CD4-positive, alpha-beta memory T cell (primary cell): ENCODE measurements around the gene POLR2E. TPM values are rescaled to one million over a fixed set of nuclear protein-coding genes. Genes with fewer than 3 reads are reported as not detected.

Experiments used
- CTCF ChIA-PET: fragments of 350-600 bp; sonication (Branson Sonifier 250); formaldehyde crosslinking; loops from one replicate; lab custom pipeline; 2021; ENCODE audit warnings: inconsistent platforms; ENCODE audit not compliant: partially characterized antibody; lab: Charles Lee
- POLR2A ChIA-PET: fragments of 350-600 bp; sonication (Branson Sonifier 250); formaldehyde crosslinking; loops from one replicate; lab custom pipeline; 2021; ENCODE audit not compliant: partially characterized antibody; lab: Charles Lee
- DNase-seq, 5 donors: peaks; one replicate each; pipeline versions ENCODE4 v3.0.0 to v3.0.0-alpha.2; 2020 to 2022; ENCODE audit warnings: mixed read lengths in 1 of 5
- H3K27ac ChIP-seq: one replicate; pipeline ENCODE4 v1.7.0; 2013; ENCODE audit warnings: low read depth, low read length
- H3K27me3 ChIP-seq: 2 replicates; pipeline ENCODE4 v1.7.0; 2013; ENCODE audit warnings: mild to moderate bottlenecking, low read length, moderate library complexity; ENCODE audit not compliant: insufficient read depth
- H3K36me3 ChIP-seq: 2 replicates; pipeline ENCODE4 v1.7.0; 2013; ENCODE audit warnings: mild to moderate bottlenecking, low read length, moderate library complexity; ENCODE audit not compliant: insufficient read depth
- H3K4me1 ChIP-seq: 2 replicates; pipeline ENCODE4 v1.7.0; 2013; ENCODE audit warnings: mild to moderate bottlenecking, low read length, moderate library complexity; ENCODE audit not compliant: insufficient read depth
- H3K4me3 ChIP-seq, 2 donors: one replicate each; pipeline ENCODE4 v1.7.0; 2013; ENCODE audit warnings: low read length in 2 of 2, mild to moderate bottlenecking in 1 of 2
- H3K9me3 ChIP-seq, 2 donors: one replicate each; pipeline ENCODE4 v1.7.0; 2013; ENCODE audit warnings: low read length in 2 of 2, control low read depth in 1 of 2; ENCODE audit not compliant: control insufficient read depth in 1 of 2
- H3K27ac Mint-ChIP-seq, 7 donors: one replicate each; pipeline ENCODE4 v1.8.0; 2020 to 2021; ENCODE audit warnings: mixed read lengths in 7 of 7, mild to moderate bottlenecking in 6 of 7, inconsistent platforms in 3 of 7, moderate library complexity in 3 of 7
- H3K27me3 Mint-ChIP-seq, 2 donors: one replicate each; pipeline ENCODE4 v1.8.0; 2020 to 2021; ENCODE audit warnings: mixed read lengths in 2 of 2
- H3K36me3 Mint-ChIP-seq, 2 donors: one replicate each; pipeline ENCODE4 v1.8.0; 2020 to 2021; ENCODE audit warnings: mixed read lengths in 2 of 2, inconsistent platforms in 1 of 2, mild to moderate bottlenecking in 1 of 2
- H3K4me1 Mint-ChIP-seq, 4 donors: one replicate each; pipeline ENCODE4 v1.8.0; 2020 to 2021; ENCODE audit warnings: mixed read lengths in 4 of 4, mild to moderate bottlenecking in 1 of 4
- H3K4me3 Mint-ChIP-seq, 8 donors: one replicate each; pipeline ENCODE4 v1.8.0; 2020 to 2021; ENCODE audit warnings: mixed read lengths in 8 of 8, mild to moderate bottlenecking in 7 of 8, moderate library complexity in 6 of 8, inconsistent platforms in 3 of 8
- H3K9me3 Mint-ChIP-seq, 8 donors: one replicate each; pipeline ENCODE4 v1.8.0; 2020 to 2021; ENCODE audit warnings: mixed read lengths in 8 of 8, mild to moderate bottlenecking in 5 of 8, inconsistent platforms in 3 of 8, moderate library complexity in 1 of 8
- intact Hi-C: fragments of 100-400 bp; cut with micrococcal nuclease; formaldehyde crosslinking; loops from one replicate; pipeline ENCODE4 v1.15.1; 2023
- polyA plus RNA-seq, 2 donors: library from polyadenylated mRNA; unstranded; fragments of 300-500 nt; fragmentation: Illumina TruSeq; gene quantifications; one replicate each; pipeline ENCODE4 v1.2.3, GENCODE V29; 2021
- total RNA-seq, 2 experiments: library from RNA; stranded (reverse); gene quantifications; one replicate each; pipeline ENCODE4 v1.2.3, GENCODE V29; 2021

The POLR2E gene
- total and polyA plus RNA-seq, 4 experiments from 2014 or later: 76.0 to 197 (median 124) TPM

- intact Hi-C loops: no loop called here
- H3K27me3 ChIP-seq: no peaks in the 10 kb centered on the region
- H3K27ac Mint-ChIP-seq: peak overlapping the region in 3 of 7 donors; percentile 37 to 66 (median 64)
- no peak for DNase-seq
- H3K4me3 ChIP-seq: no peak overlapping the region
- no peaks in the 10 kb centered on the region for H3K9me3 ChIP-seq
- H3K9me3 Mint-ChIP-seq: no peaks in the 10 kb centered on the region
- H3K36me3 ChIP-seq: peaks cover 75% of the 10 kb centered on the region
- no peaks in the 10 kb centered on the region for H3K4me1 Mint-ChIP-seq
- H3K4me3 Mint-ChIP-seq: no peak overlapping the region
- POLR2A ChIA-PET: interaction anchor here (1.0 to 1.1 kb wide), 2 partner anchors 17 to 29 kb away, joined by 3 read pairs; no protein-coding TSS in a partner anchor
- no peak overlapping the region for H3K27ac ChIP-seq
- peaks cover 21 to 38% of the 10 kb centered on the region in 2 donors for H3K36me3 Mint-ChIP-seq
- CTCF ChIA-PET: interaction anchor here (1.2 kb wide), 1 partner anchor 9 kb away, joined by 4 read pairs; no protein-coding TSS in a partner anchor
- no peaks in the 10 kb centered on the region for H3K4me1 ChIP-seq
- no peaks in the 10 kb centered on the region for H3K27me3 Mint-ChIP-seq
Observed at GRCh38 chr19:1122021-1122971, 27.1 kb upstream of the POLR2E start.

DNA sequence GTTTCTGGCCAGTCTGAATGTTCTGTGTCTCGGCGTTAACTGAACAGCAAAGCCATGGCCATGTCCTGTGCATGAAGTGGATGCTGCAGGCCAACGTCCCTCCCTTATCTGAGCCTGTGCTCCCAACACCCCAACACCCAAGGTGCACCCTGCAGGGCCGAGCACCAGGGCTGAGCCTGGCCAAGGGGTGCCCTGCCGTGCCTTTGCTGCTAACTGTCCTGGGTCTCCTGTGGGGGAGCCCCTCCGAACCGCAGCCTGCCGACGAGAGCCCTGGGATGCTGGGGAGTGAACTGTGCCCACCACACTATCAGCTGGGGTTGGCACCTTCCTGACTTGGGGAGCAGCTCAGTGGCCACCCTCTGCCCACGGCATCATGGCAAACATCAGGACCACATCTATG lies 26.2 kb upstream of the POLR2E start:
- POLR2A ChIA-PET: no interaction called here
- no peak for DNase-seq
- Mint-ChIP-seq H3K9me3 (no peaks in the 10 kb centered on the region), H3K27ac (no peak overlapping the region), H3K4me1 (no peaks in the 10 kb centered on the region), H3K36me3 (peaks cover 21 to 32% of the 10 kb centered on the region in 2 donors), H3K4me3 (no peak overlapping the region), H3K27me3 (no peaks in the 10 kb centered on the region)
- intact Hi-C loops: no loop called here
- H3K4me1 ChIP-seq: no peaks in the 10 kb centered on the region
- no peaks in the 10 kb centered on the region for H3K9me3 ChIP-seq
- H3K4me3 ChIP-seq: no peak overlapping the region
- no peaks in the 10 kb centered on the region for H3K27me3 ChIP-seq
- peaks cover 76% of the 10 kb centered on the region for H3K36me3 ChIP-seq
- no peak overlapping the region for H3K27ac ChIP-seq
- CTCF ChIA-PET: no interaction called here

- Histone ChIP-seq H3K4me1 (no peaks in the 10 kb centered on the region), H3K27me3 (no peaks in the 10 kb centered on the region), H3K9me3 (no peaks in the 10 kb centered on the region), H3K36me3 (peaks cover 77% of the 10 kb centered on the region), H3K4me3 (no peak overlapping the region), H3K27ac (no peak overlapping the region)
- Mint-ChIP-seq H3K36me3 (peaks cover 21 to 27% of the 10 kb centered on the region in 2 donors), H3K4me3 (no peak overlapping the region), H3K27ac (no peak overlapping the region), H3K4me1 (no peaks in the 10 kb centered on the region), H3K27me3 (no peaks in the 10 kb centered on the region), H3K9me3 (no peaks in the 10 kb centered on the region)
- ChIA-PET CTCF (no interaction called here), POLR2A (interaction anchor here (0.8 kb wide), 2 partner anchors 11 to 73 kb away, joined by 3 read pairs; no protein-coding TSS in a partner anchor)
- DNase-seq: no peak
- intact Hi-C loops: no loop called here
Observed at GRCh38 chr19:1119475-1120217, 24.5 kb upstream of the POLR2E start.

GRCh38 chr19:1118999-1119398 lies 23.8 kb upstream of the POLR2E start:
- no peak for DNase-seq
- Mint-ChIP-seq H3K4me3 (no peak overlapping the region), H3K27ac (no peak overlapping the region), H3K4me1 (no peaks in the 10 kb centered on the region), H3K27me3 (no peaks in the 10 kb centered on the region), H3K9me3 (no peaks in the 10 kb centered on the region), H3K36me3 (peaks cover 21 to 29% of the 10 kb centered on the region in 2 donors)
- peaks cover 74% of the 10 kb centered on the region for H3K36me3 ChIP-seq
- intact Hi-C loops: no loop called here
- POLR2A ChIA-PET: interaction anchor here (0.8 kb wide), 1 partner anchor 12 kb away, joined by 3 read pairs; no protein-coding TSS in a partner anchor
- no peaks in the 10 kb centered on the region for H3K4me1 ChIP-seq
- no peak overlapping the region for H3K4me3 ChIP-seq
- no peaks in the 10 kb centered on the region for H3K9me3 ChIP-seq
- no peak overlapping the region for H3K27ac ChIP-seq
- H3K27me3 ChIP-seq: no peaks in the 10 kb centered on the region
- CTCF ChIA-PET: interaction anchor here (1.3 kb wide), 1 partner anchor 76 kb away, joined by 4 read pairs; no protein-coding TSS in a partner anchor

- peaks cover 6% of the 10 kb centered on the region for H3K4me1 ChIP-seq
- H3K9me3 ChIP-seq: no peaks in the 10 kb centered on the region
- intact Hi-C loops: no loop called here
- no peak for DNase-seq
- ChIA-PET CTCF (interaction anchor here (1.3 kb wide), 1 partner anchor 77 kb away, joined by 4 read pairs; no protein-coding TSS in a partner anchor), POLR2A (no interaction called here)
- no peaks in the 10 kb centered on the region for H3K27me3 ChIP-seq
- no peaks in the 10 kb centered on the region for H3K4me1 Mint-ChIP-seq
- H3K4me3 ChIP-seq: no peak overlapping the region
- H3K4me3 Mint-ChIP-seq: no peak overlapping the region
- H3K9me3 Mint-ChIP-seq: no peaks in the 10 kb centered on the region
- H3K36me3 ChIP-seq: peaks cover 65% of the 10 kb centered on the region
- no peak overlapping the region for H3K27ac Mint-ChIP-seq
- no peak overlapping the region for H3K27ac ChIP-seq
- no peaks in the 10 kb centered on the region for H3K27me3 Mint-ChIP-seq
- peaks cover 18 to 30% of the 10 kb centered on the region in 2 donors for H3K36me3 Mint-ChIP-seq
Observed at GRCh38 chr19:1117654-1118053, 22.5 kb upstream of the POLR2E start.

DNA sequence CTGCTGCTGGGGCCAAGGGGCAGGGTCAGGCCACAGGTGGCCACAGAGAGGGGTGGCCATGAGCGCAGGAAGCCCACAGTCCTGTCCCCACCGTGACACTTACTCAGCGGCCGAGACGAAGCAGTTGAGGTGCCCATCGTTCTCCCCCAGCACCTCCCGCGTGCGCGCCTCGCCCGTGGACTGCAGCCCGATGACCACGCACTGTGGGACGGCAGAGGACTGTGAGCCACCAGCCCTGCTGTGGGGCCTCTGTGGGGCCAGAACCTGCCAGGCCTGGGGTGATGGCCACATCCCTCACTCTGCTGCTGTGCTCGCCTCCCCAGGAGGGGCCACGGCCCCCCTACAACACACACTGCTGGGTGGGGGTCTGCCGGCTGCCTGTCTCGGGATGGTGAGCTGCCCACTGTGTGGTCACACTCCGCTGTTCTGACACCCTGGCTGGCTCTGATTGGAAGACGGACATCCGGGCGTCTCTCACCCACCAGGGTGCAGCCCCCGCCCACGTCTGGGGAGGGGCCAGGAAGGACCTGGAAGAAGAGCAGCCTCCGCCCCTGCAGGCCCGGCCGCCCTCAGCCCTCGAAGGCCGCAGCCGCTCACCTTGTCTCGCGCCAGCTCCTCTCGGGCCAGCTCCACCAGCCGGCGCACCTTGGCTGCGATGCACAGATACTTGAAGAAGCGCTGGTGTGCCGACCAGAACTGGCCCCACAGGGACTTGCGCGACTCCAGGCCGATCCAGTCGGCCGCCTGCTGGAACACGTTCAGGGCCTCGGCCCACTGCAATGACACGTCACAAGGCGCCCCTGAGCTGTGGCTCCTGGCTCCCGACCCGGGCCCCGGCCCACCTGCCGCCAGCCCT lies 21.8 kb upstream of the POLR2E start:
- Histone ChIP-seq H3K36me3 (peaks cover 62% of the 10 kb centered on the region), H3K27ac (no peak overlapping the region), H3K9me3 (no peaks in the 10 kb centered on the region), H3K4me1 (peaks cover 6% of the 10 kb centered on the region), H3K4me3 (no peak overlapping the region), H3K27me3 (no peaks in the 10 kb centered on the region)
- intact Hi-C loops: no loop called here
- Mint-ChIP-seq H3K36me3 (peaks cover 18 to 28% of the 10 kb centered on the region in 2 donors), H3K27ac (no peak overlapping the region), H3K4me1 (no peaks in the 10 kb centered on the region), H3K9me3 (no peaks in the 10 kb centered on the region), H3K27me3 (no peaks in the 10 kb centered on the region), H3K4me3 (no peak overlapping the region)
- ChIA-PET POLR2A (interaction anchor here (1.4 kb wide), 1 partner anchor 13 kb away, joined by 3 read pairs; the partner anchor contains the start of gene GPX4), CTCF (no interaction called here)
- DNase-seq: no peak
